HS-5 (cell line): ENCODE results near the gene RGS5.
"Not testable (repeated sequence)": the region's sequence is repeated elsewhere in the genome, so short reads cannot be mapped to it uniquely, and the experiment has no call there.

Source experiments
- DNase-seq: peaks from one replicate; pipeline ENCODE4 v3.0.0-alpha.2; 2012; ENCODE audit warnings: low read depth

RGS5 gene, protein sequence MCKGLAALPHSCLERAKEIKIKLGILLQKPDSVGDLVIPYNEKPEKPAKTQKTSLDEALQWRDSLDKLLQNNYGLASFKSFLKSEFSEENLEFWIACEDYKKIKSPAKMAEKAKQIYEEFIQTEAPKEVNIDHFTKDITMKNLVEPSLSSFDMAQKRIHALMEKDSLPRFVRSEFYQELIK

DNA sequence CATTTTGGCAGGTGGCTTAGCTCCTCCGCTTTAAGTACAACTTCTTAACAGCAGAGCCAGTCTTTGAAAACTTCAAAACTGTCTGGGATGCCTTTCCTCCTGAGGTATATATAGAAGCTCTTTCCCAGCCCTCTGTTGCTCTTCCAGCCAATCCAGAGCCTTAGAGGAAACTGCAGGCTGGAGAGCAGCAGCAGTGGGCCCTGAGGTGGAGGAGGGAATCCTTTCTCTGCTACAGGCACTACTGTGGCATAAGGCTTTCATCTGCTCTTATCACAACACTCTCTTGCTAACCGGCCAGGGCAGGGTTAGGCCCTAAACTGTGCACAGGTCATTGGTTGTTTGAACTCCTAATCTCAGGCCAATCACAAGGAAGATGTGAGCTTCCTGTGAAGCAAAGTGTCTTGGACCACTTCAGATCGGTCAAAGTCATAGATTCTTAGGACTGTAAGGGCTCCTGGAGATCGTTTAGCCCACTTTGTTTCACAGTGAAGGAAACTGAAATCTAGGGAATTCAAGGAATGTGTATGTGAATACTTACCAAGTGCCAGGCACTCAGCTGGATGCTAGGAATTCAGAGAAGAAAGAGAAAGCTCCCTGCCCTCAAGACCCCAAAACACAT lies at the start of gene RGS5:
RGS5 (minus strand) TSS at position 84 of the 619 bp plus-strand sequence; CDS start at position 3, 81 bp downstream.
- DNase-seq = no peak

DNA sequence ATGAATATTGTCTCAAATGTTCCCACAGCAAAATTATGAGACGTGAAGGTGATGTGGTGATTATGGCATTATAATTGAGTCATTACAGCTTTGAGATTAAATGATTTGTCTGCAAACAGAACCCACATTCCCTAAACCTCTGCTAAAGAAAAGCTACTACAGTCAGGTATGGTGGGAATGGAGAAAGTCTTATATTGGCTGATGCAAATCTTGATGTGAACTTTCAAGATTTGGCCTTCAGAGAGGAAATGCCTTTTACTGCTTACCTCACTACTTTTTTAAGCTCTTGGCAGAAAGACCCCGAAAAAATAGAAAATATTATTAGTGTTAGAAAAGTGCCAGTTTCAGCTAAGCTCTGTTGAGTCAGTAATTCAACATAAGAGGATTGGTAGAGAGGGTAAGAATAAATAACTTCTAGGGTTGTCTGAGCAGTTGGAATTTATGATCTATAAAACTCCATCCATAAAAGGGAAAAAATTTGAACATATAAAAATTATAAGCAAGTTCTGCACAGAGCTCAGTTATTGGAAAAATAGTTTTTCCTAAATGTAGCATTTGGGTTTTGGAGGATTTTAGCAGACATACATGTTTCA lies 47.8 kb upstream of the RGS5 start:
- DNase-seq = no peak

DNA sequence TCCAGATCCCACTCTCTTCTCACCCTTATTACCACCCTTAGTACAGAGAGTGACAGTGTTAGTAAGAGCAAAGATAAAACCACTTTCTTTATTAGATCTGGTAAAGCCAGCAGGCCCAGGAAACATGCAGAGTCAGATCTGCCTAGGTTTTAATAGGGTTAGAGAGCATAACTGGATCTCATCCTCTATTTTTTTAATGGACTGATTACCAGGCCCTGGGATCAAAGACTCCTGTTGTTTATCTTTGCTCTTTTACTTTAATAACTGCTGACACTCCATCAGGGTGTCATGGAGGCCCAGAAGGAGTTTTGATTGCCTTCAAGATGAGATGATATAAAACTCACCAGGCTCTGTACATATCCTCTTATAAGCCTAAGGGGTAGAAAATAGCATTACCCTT lies 45.3 kb upstream of the RGS5 start:
- DNase-seq = no peak

DNA sequence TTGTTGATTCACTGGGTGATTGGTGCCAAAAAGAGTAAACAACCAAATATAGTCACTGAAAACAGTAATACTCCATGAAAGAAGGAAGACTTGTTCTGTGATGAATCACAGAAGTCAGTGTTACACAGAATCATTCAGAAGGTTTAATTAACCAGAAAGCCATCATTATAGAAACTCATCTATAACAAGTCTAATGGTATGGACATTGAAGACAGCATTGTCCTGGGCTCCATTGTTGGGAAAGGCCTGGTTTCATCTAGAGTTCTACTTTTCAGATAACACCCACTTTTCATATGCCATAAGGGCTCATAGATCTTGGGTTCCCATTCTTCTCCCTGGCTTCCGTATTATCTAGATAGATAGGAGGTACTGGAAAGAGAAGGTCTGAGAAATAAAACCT lies 41.9 kb upstream of the RGS5 start:
- not testable (repeated sequence) for DNase-seq

DNA sequence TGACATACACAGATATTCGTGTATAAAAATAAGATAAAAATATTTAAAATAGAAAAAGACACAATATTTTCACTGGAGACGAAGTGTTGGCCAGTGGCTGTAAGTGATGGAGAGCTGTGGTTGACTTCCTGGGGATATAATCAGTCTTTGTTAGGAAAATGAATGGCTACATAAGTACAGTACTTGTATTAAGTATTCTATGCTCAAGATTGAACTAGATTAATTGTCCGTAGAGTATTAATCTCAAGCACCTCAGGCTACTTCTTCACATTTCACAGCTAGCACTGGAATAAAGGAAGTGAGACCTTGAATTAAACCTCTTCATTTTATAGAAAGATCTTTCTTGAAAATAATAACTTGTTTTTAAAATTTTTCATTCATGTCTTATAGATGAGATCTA lies 39.0 kb upstream of the RGS5 start:
- no peak for DNase-seq

DNA sequence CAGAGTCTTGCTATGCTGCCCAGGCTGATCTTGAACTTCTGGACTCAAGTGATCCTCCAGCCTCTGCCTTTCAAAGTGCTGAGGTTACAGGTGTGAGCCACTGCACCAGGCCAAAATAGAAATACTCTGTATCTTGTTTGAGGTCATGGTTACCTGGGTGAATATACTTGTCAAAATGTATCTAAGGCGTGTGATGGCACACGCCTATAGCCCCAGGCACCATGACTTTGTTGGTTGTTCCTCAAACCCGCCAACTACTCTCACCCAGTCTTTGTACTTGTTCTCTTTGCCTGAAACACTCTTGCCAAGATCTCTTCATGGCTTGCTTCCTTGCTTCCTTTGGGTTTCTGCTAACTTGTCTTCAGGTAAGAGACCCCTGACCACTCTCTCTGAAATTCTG lies 38.0 kb upstream of the RGS5 start:
- no peak for DNase-seq

DNA sequence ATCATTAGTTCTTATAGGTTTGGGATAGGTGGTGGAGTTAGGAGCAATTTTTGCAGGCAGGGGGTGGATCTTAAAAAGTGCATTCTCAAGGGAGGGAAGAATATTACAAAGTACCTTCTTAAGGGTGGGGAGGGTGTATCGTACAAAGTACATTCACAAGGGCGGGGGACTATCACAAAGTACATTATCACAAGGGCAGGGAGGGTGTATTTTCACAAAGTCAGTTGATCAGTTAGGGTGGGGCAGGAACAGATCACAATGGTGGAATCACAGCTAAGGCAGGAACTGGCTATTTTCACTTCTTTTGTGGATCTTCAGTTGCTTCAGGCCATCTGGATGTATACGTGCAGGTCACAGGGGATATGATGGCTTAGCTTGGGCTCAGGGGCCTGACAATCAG lies 30.9 kb upstream of the RGS5 start:
- not testable (repeated sequence) for DNase-seq

DNA sequence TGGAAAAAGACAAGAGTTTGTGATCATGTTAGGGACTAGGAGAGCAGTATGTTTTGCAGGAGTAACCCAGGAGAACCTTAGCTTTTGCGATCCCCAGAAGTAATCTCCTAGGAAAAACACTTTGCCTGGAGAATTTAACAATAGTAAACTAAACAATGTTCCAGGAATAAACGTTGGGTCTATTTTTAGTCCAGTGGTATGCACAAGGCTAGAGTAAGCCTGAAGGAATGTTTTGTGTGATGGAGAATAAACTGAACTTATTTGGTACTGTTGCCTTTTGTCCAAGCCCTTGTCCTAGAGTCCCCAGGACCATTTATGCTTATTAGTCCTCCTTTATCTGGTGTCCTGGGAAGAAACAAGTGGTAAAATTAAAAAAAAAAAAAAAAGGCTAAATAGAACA lies 28.7 kb upstream of the RGS5 start:
- peak; percentile 5 for DNase-seq

DNA sequence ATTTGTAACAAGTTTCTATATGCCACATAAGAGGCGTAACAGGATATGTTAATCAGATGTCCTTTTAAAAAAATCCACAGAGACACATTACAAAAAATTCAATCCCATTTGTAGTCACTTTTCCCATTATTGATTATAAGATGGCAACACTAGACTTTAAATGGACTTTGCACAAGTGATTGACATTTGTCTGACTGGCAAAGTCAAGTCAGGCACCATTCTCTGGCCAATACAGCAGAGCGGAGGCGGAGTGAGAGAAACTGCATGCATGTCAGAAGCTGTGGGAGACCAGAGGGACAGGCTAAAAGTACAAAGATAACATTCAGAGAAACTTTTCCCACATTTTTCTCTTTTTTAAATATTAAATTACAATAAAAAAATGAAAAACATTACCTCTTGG lies 28.1 kb upstream of the RGS5 start:
- DNase-seq = no peak

DNA sequence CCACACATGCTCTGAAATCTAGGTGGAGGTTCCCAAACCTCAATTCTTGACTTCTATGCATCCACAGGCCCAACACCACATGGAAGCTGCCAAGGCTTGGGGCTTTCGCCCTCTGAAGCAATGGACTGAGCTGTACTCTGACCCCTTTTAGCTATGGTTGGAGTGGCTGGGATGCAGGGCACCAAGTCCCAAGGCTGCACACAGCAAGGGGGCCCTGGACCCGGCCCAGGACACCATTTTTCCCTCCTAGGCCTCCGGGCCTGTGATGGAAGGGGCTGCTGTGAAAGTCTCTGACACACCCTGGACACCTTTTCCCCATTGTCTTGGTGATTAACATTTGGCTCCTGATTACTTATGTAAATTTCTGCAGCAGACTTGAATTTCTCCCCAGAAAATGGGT lies 25.6 kb upstream of the RGS5 start:
- DNase-seq = not testable (repeated sequence)

DNA sequence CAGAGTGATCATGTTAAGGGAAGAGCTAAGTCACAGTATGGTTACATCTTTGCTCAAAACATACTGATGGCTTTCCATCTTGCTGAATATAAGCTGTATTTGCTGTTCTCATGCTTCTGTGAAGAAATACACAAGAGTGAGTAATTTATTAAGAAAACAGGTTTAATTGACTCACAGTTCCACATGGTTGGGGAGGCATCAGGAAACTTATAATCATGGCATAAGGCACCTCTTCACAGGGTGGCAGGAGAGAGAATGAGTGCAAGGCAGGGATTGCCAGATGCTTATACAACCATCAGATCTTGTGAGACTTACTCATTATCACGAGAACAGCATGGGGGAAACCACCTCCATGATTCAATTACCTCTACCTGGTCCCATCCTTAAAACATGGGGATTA lies 24.4 kb upstream of the RGS5 start:
- no peak for DNase-seq

DNA sequence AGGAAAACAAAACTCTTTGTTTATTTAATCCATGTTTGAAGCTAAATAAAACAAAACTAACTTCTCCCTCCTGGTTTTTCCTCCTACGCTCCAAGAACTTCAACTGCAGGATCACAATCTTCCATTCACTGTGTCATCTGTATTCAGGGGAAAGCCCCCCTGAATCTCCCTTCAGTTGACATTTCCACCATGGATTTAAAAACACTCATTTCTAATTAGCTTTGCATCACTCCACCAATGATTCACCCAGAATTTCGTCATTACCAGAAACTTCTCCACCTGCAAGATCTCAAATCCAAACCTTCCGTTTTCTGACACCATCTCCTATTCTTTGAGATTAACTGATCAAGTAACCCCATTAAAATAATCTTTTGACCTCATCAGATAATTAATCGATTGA lies 10.9 kb upstream of the RGS5 start:
- DNase-seq = no peak

DNA sequence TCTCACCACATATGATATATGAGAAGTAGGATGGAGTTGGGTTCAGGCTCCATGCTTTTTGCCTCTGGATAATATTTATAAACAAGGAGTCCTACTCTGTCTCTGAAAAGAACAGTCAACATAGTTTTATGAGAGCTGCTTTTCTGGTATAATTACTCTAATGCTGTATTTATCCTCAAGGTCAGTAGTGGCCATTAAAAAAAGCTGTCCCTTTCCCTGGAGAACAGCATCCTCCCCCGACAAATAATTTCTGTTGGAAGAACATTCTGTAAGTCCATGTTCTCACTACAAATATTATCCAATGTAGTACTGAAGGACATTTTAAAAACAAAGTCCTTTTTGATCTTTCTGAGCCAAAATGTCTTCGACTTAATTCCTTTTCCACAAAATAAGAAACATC lies 9.0 kb upstream of the RGS5 start:
- DNase-seq = no peak

DNA sequence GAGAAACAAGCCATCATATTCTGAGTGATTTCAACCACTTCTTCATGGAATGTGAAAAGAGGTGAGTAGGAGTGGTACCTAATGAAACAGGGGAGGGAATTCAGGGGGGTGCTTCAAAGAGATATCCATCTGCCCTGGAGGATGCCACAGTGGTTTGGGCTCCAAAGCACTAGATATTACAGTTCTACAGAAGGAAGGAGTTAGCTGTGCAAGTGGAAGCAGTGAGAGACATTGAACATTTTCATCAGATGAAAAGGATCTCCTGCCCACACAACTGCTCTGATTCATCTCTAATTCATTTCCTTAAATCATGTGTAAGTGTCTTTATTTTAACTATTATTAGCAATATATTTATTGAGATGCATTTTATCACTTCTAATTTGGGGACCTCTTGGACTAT lies 2.8 kb upstream of the RGS5 start:
- no peak for DNase-seq

DNA sequence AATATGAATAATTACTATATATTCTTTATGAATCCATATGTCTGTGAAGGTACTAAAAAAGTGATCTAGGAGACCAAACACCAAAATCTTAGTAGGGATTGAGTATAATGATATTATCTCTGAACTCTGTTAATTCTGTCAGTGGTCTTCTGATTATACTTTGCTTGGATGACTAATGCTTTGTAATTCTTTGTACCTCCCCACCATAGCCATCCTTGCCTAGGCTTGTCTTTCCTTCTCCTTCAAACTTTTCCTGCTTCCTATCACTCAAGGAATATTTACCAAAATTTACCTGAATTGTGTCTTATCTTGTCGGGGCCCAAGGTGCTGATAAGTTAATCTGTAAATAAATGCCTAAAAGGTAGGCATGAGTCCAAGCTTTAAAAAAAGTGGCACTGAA lies 845 bp upstream of the RGS5 start:
- DNase-seq = no peak

DNA sequence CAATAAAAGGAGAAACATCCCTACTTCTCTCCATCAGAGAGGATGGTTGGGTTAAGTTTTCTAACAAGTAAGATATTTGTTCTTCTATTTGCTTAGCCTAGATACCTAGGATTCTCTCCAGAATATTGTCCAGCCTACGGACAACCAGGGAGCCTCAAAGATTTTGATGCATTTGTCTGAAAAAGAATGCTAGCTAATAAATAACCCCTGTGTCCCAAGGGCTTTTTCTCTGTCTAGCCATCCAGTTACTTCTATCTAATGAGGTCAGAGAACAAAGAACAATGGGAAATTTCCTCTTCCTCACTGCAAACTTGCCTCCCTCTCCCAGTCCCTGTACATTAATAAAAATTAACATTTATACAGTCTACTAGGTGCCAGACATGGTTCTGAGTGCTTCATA lies 810 bp downstream of the RGS5 start:
- no peak for DNase-seq

DNA sequence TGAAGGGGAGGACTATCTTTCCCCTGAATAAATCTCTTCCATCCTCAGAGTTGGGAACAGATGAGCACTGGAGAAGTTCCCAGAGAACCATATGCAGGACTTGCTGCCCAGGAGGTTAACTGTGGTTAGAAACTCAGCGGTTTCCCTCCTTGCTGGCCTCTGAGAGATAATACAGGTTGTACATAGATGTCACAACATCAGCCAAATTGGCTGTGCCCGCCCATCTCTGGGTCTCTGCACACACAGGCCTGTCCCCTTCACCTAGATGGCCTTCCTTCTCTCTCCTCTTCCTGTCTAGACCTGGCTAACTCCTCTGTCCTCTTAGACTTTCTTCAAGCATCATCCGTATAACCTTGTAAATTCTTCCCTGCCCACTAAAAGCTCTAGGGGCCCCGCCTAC lies 5.7 kb downstream of the RGS5 start:
- DNase-seq = no peak

DNA sequence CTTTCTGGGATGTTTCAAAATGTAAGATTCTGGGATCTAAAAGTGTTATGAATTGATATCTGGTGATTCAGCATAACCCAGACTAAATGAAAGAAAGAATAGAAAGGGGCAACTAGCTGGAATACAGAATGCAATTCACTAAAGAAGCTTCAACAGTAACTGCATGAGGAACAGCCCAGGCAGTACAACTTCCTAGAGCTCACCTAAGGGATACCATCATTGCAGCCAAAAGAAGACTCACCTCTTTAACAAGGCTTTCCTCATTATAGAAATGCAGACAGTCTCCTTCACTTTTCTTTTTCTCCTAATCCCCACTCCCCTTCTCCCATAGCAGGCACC lies 6.3 kb downstream of the RGS5 start:
- no peak for DNase-seq

DNA sequence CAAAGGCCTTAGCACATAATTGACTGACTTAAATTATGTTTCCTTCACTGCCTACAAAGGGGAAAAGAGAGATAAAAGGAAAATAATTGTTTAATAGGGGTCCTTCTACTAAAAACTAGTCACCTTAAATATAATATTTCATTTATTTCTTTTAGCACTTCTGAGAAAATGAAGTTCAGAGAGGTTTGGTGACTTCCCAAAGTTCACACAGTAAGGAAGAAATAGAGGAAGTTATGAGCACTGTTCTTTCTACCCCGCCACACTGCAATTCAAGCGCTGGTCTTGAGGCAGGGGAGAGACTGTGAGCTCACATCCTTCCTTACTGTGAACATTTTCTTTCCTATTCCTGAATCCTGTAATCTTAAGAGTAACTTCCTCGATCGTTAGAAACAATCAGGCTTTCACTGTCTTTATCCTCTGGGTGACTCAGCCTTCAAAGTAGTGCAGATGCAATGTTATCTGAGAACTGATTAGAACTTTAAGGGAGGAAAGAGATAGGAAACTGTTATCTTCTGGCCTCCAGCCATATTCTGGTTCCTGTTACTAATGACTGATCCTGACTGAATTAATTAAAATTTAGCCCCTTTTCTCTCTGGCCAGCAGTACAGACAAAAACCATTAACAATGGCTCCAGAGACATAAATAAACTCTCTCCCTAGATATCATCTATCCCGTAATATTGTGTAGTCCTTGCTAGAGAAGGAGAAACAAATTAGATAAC lies 6.8 kb downstream of the RGS5 start:
- DNase-seq = no peak

DNA sequence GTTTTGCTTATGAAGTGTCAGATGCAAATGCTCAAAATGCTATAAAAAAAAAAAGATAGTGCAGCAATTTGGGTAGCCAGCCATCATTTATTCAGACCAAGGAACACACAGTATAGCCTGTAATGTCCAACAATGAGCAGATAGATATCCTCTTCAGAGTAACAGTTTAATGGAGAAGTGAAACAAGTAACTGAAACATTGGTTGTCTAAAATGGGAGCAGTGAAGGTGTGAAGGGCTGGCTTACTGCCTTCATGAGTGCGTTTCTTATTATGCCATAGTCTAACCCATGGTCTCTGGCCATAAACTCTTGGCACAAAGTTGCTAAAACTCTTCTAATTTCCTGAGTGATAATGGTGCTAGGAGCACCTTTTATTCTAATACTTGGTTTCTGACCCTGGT lies 11.4 kb downstream of the RGS5 start:
- DNase-seq = no peak

DNA sequence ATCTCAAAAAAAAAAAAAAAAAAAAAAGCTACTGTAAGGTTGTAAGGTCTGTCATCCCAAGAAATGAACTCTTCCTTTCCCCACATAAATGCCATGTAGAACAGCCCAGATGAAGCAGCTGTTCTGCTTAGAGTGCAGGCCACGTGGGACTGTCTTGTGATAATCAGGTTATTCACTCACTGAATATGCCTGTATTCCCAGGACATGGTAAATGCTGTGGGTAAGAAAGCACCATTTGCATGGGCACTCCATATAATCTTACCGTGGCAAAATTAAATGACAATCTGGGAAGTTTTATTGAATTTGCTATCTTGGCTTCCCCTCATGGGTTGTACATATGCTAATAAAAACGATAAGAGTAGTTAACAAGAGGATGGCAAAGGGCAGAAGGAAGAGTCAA lies 13.8 kb downstream of the RGS5 start:
- no peak for DNase-seq

DNA sequence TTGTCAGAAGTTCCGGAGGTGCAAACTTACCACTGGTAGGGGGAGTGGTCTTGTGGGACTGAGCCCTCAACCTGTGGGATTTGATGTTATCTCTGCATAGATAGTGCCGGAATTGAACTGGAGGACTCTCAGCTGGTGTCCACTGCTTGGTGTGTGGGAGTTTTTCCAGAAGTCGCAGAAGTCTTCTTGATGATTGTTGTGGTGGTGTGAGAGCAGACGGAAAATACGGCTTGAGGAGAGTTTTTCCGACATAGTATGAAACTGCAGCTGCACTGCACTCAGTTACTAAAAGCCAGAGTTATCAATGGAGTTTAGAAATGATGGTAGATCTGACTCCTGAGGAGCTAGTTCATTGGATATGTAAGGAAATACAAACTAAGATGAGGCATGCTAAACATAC lies 14.9 kb downstream of the RGS5 start:
- DNase-seq = no peak

DNA sequence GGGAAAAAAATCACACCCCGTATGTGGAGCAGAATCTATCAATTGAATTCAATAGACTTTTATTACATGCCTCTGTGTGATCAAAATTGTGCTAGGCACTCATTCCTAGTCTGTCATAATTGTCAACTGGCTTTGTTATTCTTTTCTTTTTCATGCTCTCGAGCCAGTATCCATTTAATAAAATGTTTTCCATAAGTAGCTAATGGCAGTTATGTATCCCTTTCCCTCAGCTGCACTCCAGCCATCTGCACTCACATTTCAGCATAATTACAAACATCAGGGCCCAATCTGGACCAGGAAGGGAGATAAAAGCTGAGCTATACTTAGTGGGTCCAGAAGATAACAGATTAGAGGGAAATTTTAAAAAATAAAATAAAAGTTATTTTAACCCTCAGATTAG lies 15.9 kb downstream of the RGS5 start:
- no peak for DNase-seq
